8988T (cell line): ENCODE measurements around the gene MICALL1.

Experiments
- DNase-seq: peaks from one replicate; pipeline ENCODE4 v3.0.0; 2011

MICALL1 gene

DNA sequence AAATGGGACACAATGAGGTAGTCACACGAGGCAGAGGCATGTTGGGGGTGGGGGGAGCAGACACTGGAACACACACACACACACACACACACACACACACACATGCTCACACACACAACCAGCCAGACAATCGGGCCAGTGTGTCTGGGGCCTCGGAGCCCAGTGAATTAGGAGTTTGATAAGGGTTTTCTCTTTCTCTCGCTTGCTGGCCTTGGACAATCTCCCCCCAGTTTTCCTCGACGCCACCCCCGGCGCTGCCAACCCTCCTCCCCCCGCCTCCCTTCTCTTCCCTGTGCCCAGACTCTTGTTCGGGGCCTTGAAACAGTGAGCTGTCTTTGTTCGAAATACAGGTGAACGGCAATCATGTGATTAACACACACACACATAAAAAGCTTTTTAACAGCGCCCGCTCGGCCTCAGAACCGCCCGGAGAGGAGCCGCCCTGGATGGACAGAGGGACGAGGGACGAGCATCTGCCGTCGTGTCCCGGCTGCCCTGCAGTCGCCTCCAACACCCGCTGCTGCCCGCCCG is 79.7 kb downstream of the MICALL1 start:
- no peak for DNase-seq

DNA sequence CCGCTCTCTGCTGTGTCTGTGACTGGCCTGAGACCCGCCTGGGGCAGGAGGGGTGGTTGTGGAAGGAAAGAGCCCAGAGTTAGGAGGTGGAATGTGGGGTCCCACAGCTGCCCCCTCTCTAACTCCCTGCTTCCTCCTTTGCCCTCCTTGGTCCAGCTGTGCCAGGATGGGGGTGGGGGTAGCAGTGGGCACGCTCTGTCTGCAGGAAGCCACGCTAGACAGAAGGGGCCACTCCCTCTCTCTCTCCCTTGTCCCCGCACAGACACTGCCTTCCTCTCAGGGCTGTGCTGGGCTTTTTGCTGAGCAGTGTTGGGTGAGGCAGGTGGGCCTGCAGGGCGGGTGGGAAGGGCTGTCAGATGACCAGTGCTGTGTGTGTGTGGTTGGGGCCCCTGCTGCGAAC is 80.3 kb downstream of the MICALL1 start:
- no peak for DNase-seq

DNA sequence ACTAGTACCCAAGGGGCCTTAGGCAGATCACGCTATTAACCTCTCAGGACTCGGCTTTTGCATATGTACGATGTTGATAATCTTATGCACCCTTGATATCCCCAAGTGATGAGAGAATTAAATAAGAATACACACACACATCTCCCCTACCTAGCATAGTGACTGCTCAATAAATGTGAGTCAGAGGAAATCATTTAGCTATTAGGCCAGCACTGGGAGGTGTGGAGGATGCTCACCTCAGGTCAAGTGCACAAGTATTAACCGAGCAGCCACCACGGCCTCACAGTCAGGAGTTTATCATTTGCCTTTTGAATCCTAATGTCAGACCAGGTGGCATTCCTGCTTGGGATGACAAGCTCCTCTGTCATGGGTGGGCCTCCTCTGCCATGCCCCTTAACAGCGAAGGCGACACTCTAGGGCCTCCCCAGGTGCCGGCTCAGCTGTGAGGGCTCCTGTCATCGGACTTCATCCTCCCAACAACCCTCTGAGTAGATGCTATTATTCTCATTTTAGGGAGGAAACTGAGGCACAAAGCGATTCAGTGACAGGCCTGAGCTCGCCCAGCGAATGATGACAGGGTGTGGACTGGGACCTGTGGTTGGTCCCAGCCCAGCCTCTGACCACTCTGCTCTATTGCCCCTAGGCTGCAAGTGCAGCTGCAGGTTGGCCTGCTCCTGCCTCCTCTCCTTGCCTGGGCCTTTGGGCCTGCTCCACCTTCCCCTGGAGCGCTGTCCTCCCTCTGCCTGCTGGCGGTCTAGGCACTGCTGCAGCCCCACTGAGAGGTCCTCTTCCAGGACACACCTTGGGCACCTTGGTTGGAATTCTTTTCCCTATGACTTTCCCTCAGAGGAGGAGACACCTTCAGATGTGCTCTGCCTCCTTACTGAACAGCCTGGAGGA is 83.3 kb downstream of the MICALL1 start:
- DNase-seq, result no peak

DNA sequence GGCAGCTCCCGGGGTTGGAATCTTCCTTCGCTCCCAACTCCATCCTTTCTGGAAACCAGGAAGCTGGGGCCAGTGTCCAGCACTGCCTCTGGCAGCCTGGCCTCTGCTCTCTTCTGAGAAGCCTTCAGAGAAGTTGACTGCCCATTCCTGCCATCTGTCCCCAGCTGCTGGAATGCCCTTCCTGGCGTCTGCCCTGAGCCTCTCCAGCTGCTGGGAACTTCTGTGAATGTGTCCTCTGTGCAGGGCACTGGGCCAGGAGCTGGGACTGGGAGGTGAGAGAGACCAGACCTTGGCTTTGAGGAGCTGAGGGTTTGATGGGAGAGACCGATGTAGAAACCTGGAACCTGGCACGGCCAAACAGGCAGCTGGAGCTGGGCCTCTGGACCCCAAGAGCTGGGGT is 84.2 kb downstream of the MICALL1 start:
- DNase-seq, result no peak

DNA sequence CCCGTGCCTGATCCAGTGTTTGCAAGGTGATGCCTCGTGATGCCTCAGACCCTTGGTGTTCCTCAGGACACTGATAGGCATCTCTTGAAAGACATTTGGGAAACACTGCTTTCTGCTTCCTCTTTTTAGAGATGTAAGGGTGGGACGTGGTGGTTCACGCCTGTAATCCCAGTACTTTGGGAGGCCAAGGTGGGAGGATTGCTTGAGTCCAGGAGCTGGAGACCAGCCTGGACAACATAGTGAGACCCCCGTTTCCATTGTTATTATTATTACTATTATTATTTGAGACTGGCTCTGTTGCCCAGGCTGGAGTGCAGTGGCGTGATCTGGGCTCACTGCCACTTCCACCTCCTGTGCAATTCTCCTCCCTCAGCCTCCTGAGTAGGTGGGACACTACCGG is 84.8 kb downstream of the MICALL1 start:
- DNase-seq, result no peak

DNA sequence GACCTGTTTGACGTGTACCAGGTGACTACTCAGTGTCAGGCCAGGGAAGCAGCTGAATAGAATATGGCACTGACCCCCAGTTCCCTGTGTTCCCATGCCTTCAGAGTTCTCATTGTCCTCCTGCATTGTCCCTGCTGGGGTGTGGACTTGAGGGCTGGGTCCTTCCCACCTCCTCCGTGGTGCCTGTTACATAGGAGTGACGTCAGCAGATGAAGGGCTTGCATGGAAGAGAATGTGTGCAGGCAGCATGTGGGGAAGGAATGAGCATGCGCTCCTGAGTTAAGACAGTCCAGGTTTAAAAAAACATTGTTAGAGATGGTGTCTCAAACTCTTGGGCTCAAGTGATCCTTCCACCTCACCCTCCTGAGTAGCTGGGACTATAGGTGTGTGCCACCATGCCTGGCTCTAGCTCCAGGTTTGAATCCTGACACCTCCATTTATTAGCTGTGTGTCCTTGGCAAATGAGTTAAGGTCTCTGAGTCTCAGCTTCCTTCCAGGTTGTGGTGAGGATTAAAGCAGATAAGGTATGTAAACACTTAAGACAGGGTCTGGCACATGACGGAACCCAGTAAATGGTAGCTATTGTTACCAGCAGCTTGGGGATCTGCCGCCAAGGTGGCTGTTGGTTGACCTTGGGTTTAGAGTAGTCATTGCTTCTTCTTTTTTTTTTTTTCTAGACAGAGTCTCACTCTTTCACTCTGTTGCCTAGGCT is 85.8 kb downstream of the MICALL1 start:
- DNase-seq, result no peak
